Esophagus muscularis mucosa (tissue), 4 donors: Measurements from ENCODE around the gene GRIK4. TPM values are rescaled to one million over a fixed set of nuclear protein-coding genes. Genes with fewer than 3 reads are reported as not detected.

ENCODE experiments used
- DNase-seq: peaks from one replicate; pipeline ENCODE4 v3.0.0-alpha.2; 2017; ENCODE audit errors: extremely low spot score
- H3K27ac ChIP-seq, 4 donors: fragments of 200-600 bp; sonication (generic); replicated peaks in 1 of 4; 1 replicate in 3 of 4; 2 replicates in 1 of 4; pipeline ENCODE4 v1.5.1; 2016 to 2019; ENCODE audit warnings: mild to moderate bottlenecking in 1 of 4
- H3K27me3 ChIP-seq, 4 donors: fragments of 200-600 bp; sonication (generic); one replicate each; pipeline versions ENCODE4 v1.5.1 to v1.6.0; 2016 to 2019
- H3K36me3 ChIP-seq, 4 donors: fragments of 200-600 bp; sonication (generic); one replicate each; pipeline ENCODE4 v1.5.1; 2016 to 2019
- H3K4me1 ChIP-seq, 4 donors: fragments of 200-600 bp; sonication (generic); one replicate each; pipeline ENCODE4 v1.5.1; 2016 to 2019
- H3K4me3 ChIP-seq, 4 donors: fragments of 200-600 bp; sonication (generic); 1 replicate in 2 of 4; 2 replicates in 2 of 4; pipeline ENCODE4 v1.5.1; 2016 to 2019; ENCODE audit warnings: mild to moderate bottlenecking in 4 of 4, moderate library complexity in 1 of 4
- H3K9me3 ChIP-seq, 4 donors: fragments of 200-600 bp; sonication (generic); 1 replicate in 3 of 4; 2 replicates in 1 of 4; pipeline ENCODE4 v1.5.1; 2016 to 2019
- EP300 ChIP-seq: sonication (generic); formaldehyde crosslinking; IDR thresholded peaks from one replicate; pipeline ENCODE4 v1.6.1; 2017; ENCODE audit warnings: antibody characterized with exemption
- POLR2A ChIP-seq: fragments of 450-650 bp; IDR thresholded peaks from one replicate; pipeline ENCODE4 v1.6.1; 2017; ENCODE audit warnings: antibody characterized with exemption, moderate library complexity, mild to moderate bottlenecking, low read depth
- POLR2AphosphoS5 ChIP-seq, 2 donors: sonication (generic); formaldehyde crosslinking; IDR thresholded peaks; one replicate each; pipeline ENCODE4 v1.6.1; 2017; ENCODE audit warnings: antibody characterized with exemption in 2 of 2
- WGBS: methylation state at CpG from one replicate; pipeline ENCODE4 v1.1.5; 2018; 5-methylcytosine and 5-hydroxymethylcytosine counted together
- intact Hi-C: fragments of 100-400 bp; cut with DNase I; formaldehyde crosslinking; loops from one replicate; pipeline ENCODE4 v1.15.1; 2023
- total RNA-seq, 4 donors: library from RNA; depleted of rRNA; stranded (reverse); fragments of >200 nt; gene quantifications; one replicate each; pipeline versions ENCODE4 v1.1.0 to v1.2.1, GENCODE V29; 2016
- TF ChIP-seq, protein P1 (sequence below), 3 experiments: fragments of 200-600 bp in 2 of 3; fragments of 450-650 bp in 1 of 3; sonication (generic) in 2 of 3; IDR thresholded peaks; one replicate each; pipeline ENCODE4 v1.5.1; 2017 to 2019; ENCODE audit warnings: antibody characterized with exemption in 3 of 3, mild to moderate bottlenecking in 2 of 3, moderate library complexity in 1 of 3

The GRIK4 gene
- total RNA-seq, 4 donors from 2014 or later, result 0.13 to 0.83 (median 0.43) TPM

GRCh38 chr11:120649316-120649715 lies 137.8 kb downstream of the GRIK4 start:
- H3K27me3 ChIP-seq, result peaks cover 0 to 30% (median 0%) of the 10 kb centered on the region in 4 donors

GRCh38 chr11:120651396-120651795 lies 139.8 kb downstream of the GRIK4 start:
- Histone ChIP-seq H3K36me3 (no peaks in the 10 kb centered on the region), H3K4me3 (no peak overlapping the region), H3K27ac (no peak overlapping the region), H3K4me1 (no peaks in the 10 kb centered on the region), H3K27me3 (peaks cover 0 to 22% (median 0%) of the 10 kb centered on the region in 4 donors), H3K9me3 (no peaks in the 10 kb centered on the region)
- DNase-seq, result no peak
- WGBS, result 87% methylated on average over 3 of the region's 3 CpGs
- intact Hi-C loops, result no loop called here
- TF ChIP-seq, protein P1, sequence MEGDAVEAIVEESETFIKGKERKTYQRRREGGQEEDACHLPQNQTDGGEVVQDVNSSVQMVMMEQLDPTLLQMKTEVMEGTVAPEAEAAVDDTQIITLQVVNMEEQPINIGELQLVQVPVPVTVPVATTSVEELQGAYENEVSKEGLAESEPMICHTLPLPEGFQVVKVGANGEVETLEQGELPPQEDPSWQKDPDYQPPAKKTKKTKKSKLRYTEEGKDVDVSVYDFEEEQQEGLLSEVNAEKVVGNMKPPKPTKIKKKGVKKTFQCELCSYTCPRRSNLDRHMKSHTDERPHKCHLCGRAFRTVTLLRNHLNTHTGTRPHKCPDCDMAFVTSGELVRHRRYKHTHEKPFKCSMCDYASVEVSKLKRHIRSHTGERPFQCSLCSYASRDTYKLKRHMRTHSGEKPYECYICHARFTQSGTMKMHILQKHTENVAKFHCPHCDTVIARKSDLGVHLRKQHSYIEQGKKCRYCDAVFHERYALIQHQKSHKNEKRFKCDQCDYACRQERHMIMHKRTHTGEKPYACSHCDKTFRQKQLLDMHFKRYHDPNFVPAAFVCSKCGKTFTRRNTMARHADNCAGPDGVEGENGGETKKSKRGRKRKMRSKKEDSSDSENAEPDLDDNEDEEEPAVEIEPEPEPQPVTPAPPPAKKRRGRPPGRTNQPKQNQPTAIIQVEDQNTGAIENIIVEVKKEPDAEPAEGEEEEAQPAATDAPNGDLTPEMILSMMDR (IDR thresholded peaks at IDR 0.05), result no peak
- TF ChIP-seq POLR2A (no peak), EP300 (no peak), POLR2AphosphoS5 (IDR thresholded peaks at IDR 0.05) (no peak)

More at GRCh38 chr11:120649316-120649715, 137.8 kb downstream of the GRIK4 start:
- WGBS, result 60% methylated on average over 5 of the region's 5 CpGs
- intact Hi-C loops, result no loop called here
- Histone ChIP-seq H3K36me3 (no peaks in the 10 kb centered on the region), H3K4me3 (no peak overlapping the region), H3K27ac (no peak overlapping the region), H3K4me1 (no peaks in the 10 kb centered on the region), H3K9me3 (no peaks in the 10 kb centered on the region)
- TF ChIP-seq EP300, result no peak
- TF ChIP-seq, protein P1 (IDR thresholded peaks at IDR 0.05), result no peak
- TF ChIP-seq POLR2AphosphoS5 (IDR thresholded peaks at IDR 0.05), result no peak
- TF ChIP-seq POLR2A, result no peak
- no peak for DNase-seq

DNA sequence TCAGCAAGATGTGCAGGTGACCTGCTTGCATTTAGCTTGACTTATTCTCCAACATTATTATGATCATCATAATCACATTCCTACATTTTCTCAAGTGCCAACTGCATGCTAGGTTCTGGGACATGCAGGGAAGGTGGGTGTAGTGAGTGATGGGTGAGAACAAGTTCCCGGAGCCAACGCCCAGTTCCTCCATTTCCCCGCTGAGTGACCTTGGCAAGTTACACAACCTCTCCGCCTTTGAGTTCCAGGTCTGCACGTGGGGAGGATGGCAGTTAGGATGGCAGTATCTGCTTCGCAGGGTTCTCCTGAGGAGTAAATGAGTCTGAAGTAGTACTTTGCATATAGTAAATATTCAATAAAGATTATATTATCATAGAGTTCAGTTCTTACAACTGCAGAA lies 140.3 kb downstream of the GRIK4 start:
- DNase-seq, result no peak
- no peak overlapping the region for H3K27ac ChIP-seq
- no peak overlapping the region for H3K4me3 ChIP-seq
- H3K9me3 ChIP-seq, result no peaks in the 10 kb centered on the region
- no peaks in the 10 kb centered on the region for H3K4me1 ChIP-seq
- H3K27me3 ChIP-seq, result peaks cover 0 to 21% (median 0%) of the 10 kb centered on the region in 4 donors
- intact Hi-C loops, result no loop called here
- WGBS, result 93% methylated on average over 6 of the region's 6 CpGs
- TF ChIP-seq EP300 (no peak), POLR2AphosphoS5 (IDR thresholded peaks at IDR 0.05) (no peak), POLR2A (no peak)
- TF ChIP-seq, protein P1 (IDR thresholded peaks at IDR 0.05), result no peak
- H3K36me3 ChIP-seq, result no peaks in the 10 kb centered on the region

- H3K27me3 ChIP-seq, result peaks cover 0 to 19% (median 0%) of the 10 kb centered on the region in 4 donors
- 77% methylated on average over 3 of the region's 3 CpGs for WGBS
- H3K4me3 ChIP-seq, result no peak overlapping the region
- intact Hi-C loops, result no loop called here
- no peaks in the 10 kb centered on the region for H3K36me3 ChIP-seq
- H3K27ac ChIP-seq, result no peak overlapping the region
- H3K4me1 ChIP-seq, result no peaks in the 10 kb centered on the region
- no peak for DNase-seq
- H3K9me3 ChIP-seq, result no peaks in the 10 kb centered on the region
- TF ChIP-seq POLR2A, result no peak
- TF ChIP-seq, protein P1 (IDR thresholded peaks at IDR 0.05), result no peak
- no peak for TF ChIP-seq EP300
- no peak for TF ChIP-seq POLR2AphosphoS5 (IDR thresholded peaks at IDR 0.05)
Observed at GRCh38 chr11:120652705-120653335, 141.3 kb downstream of the GRIK4 start.

- intact Hi-C loops, result no loop called here
- no peaks in the 10 kb centered on the region for H3K36me3 ChIP-seq
Observed at GRCh38 chr11:120655589-120655988, 144.0 kb downstream of the GRIK4 start.

More at GRCh38 chr11:120655589-120655988, 144.0 kb downstream of the GRIK4 start:
- Histone ChIP-seq H3K4me3 (no peak overlapping the region), H3K27me3 (peaks cover 0 to 19% (median 0%) of the 10 kb centered on the region in 4 donors), H3K9me3 (no peaks in the 10 kb centered on the region), H3K27ac (no peak overlapping the region), H3K4me1 (no peaks in the 10 kb centered on the region)
- WGBS, result 91% methylated on average over 5 of the region's 5 CpGs
- TF ChIP-seq POLR2AphosphoS5 (IDR thresholded peaks at IDR 0.05) (no peak), EP300 (no peak), POLR2A (no peak)
- TF ChIP-seq, protein P1 (IDR thresholded peaks at IDR 0.05), result no peak
- no peak for DNase-seq
